OCI-LY3 (cell line): ENCODE results near the gene PC.

Experiments used
- EZH2phosphoT487 ChIP-seq: fragments of 200-600 bp; shearing (Covaris generic); IDR thresholded peaks from 2 replicates; pipeline ENCODE4 v1.6.1; 2018; ENCODE audit warnings: antibody characterized with exemption, mixed run types, low read depth
- TF ChIP-seq, protein P1 (sequence below): fragments of 200-600, 300-600 bp; sonication (generic); IDR thresholded peaks from 2 replicates; pipeline ENCODE4 v1.5.1; 2014; ENCODE audit warnings: antibody characterized with exemption, low read length, low read depth

GRCh38 chr11:66883016-66883965 is 74.9 kb downstream of the PC start:
- TF ChIP-seq, protein P1, sequence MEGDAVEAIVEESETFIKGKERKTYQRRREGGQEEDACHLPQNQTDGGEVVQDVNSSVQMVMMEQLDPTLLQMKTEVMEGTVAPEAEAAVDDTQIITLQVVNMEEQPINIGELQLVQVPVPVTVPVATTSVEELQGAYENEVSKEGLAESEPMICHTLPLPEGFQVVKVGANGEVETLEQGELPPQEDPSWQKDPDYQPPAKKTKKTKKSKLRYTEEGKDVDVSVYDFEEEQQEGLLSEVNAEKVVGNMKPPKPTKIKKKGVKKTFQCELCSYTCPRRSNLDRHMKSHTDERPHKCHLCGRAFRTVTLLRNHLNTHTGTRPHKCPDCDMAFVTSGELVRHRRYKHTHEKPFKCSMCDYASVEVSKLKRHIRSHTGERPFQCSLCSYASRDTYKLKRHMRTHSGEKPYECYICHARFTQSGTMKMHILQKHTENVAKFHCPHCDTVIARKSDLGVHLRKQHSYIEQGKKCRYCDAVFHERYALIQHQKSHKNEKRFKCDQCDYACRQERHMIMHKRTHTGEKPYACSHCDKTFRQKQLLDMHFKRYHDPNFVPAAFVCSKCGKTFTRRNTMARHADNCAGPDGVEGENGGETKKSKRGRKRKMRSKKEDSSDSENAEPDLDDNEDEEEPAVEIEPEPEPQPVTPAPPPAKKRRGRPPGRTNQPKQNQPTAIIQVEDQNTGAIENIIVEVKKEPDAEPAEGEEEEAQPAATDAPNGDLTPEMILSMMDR = peak; percentile 88
- TF ChIP-seq EZH2phosphoT487 = no peak
